Activated CD4-positive, alpha-beta memory T cell treated with anti-CD3 and anti-CD28 coated beads, Interleukin-2, amount 10 ng/mL, durations not matched to agents 7 days and 5 days (primary cell): ENCODE measurements around the gene FUT7. TPM values are rescaled to one million over a fixed set of nuclear protein-coding genes. Genes with fewer than 3 reads are reported as not detected.
A peak's percentile ranks its signal among the peaks of the same experiment; 100 is the strongest.
"Not testable (repeated sequence)": the region's sequence is repeated elsewhere in the genome, so short reads cannot be mapped to it uniquely, and the experiment has no call there.

Experiments used
- CTCF ChIA-PET: fragments of 350-600 bp; sonication (Branson Sonifier 250); formaldehyde crosslinking; loops from one replicate; lab custom pipeline; 2021; ENCODE audit warnings: antibody characterized with exemption, inconsistent platforms; lab: Charles Lee
- POLR2A ChIA-PET: fragments of 350-600 bp; sonication (Branson Sonifier 250); formaldehyde crosslinking; loops from one replicate; lab custom pipeline; 2021; ENCODE audit warnings: antibody characterized with exemption; lab: Charles Lee
- DNase-seq: peaks from one replicate; pipeline ENCODE4 v3.0.0-alpha.2; 2020
- H3K27ac Mint-ChIP-seq: one replicate; pipeline ENCODE4 v1.8.0; 2021; ENCODE audit warnings: mild to moderate bottlenecking, mixed read lengths
- H3K27me3 Mint-ChIP-seq: one replicate; pipeline ENCODE4 v1.8.0; 2021; ENCODE audit warnings: mixed read lengths
- H3K36me3 Mint-ChIP-seq: one replicate; pipeline ENCODE4 v1.8.0; 2021; ENCODE audit warnings: low read depth, mixed read lengths
- H3K4me1 Mint-ChIP-seq: one replicate; pipeline ENCODE4 v1.8.0; 2021; ENCODE audit warnings: mixed read lengths
- H3K4me3 Mint-ChIP-seq: one replicate; pipeline ENCODE4 v1.8.0; 2021; ENCODE audit warnings: mild to moderate bottlenecking, mixed read lengths
- H3K9me3 Mint-ChIP-seq: one replicate; pipeline ENCODE4 v1.8.0; 2021; ENCODE audit warnings: mixed read lengths
- total RNA-seq, 2 experiments: library from RNA; stranded (reverse); gene quantifications; one replicate each; pipeline ENCODE4 v1.2.3, GENCODE V29; 2021

The FUT7 gene
- total RNA-seq, 2 experiments from 2014 or later = 9.9 to 10.4 TPM

DNA sequence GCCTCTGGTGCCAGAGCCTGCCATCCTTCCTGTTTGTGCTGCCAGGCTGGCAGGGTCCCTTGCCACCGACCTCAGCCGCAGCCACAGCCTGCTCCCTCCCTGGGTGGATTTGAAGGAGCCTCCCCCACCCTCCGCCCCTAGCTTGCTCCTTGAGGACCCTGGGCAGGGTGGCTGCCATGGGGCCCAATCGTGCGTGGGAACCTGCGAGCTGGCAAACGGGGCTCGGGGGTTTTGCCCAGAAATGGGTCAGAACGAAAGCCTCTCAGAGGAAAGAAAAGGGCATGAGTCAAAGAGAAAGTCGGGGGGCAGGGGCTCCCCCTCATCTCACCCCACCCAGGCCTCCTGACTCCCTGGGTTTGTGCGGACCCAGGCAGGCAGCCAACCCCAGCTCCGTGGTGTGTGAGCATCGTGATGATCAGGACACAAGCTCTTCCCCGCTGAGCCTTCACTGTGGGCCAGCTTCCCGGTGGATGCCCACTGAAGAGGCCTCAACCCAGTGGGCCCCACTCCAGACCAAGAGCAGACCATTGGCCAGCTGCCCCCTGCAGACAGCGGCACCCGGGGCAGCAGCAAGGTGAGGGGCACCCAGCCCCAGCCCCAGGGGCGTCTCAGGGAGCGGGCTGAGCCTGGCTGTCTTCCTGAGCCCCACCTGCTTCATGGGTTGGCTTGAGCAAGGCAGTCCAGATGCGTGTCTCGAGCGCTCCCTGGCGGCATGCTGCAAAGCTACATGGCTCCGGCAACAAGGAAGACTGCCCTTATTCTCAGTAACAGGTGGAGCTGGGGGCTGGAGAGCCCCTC, 3.0 kb upstream of the FUT7 start:
- H3K27ac Mint-ChIP-seq = peak overlapping the region; percentile 98
- ChIA-PET CTCF (interaction anchor here (0.6 to 9.9 kb wide), 56 partner anchors 9 to 308 kb away, joined by 3 to 149 read pairs (median 5); partner anchors contain the start of genes AJM1, C8G, CLIC3 and FBXW5), POLR2A (interaction anchor here (0.7 to 2.9 kb wide), 31 partner anchors 9 to 308 kb away, joined by 3 to 13 read pairs (median 5); partner anchors contain the start of genes AJM1, CLIC3, FBXW5 and NPDC1)
- peak overlapping the region; percentile 64 for H3K4me3 Mint-ChIP-seq
- H3K36me3 Mint-ChIP-seq = peaks cover 8% of the 10 kb centered on the region
- no peaks in the 10 kb centered on the region for H3K9me3 Mint-ChIP-seq
- no peaks in the 10 kb centered on the region for H3K27me3 Mint-ChIP-seq
- peak; percentile 90 for DNase-seq
- peaks cover 50% of the 10 kb centered on the region for H3K4me1 Mint-ChIP-seq

GRCh38 chr9:137034039-137034708, 2.3 kb upstream of the FUT7 start:
- Mint-ChIP-seq H3K27me3 (no peaks in the 10 kb centered on the region), H3K27ac (peak overlapping the region; percentile 98), H3K9me3 (no peaks in the 10 kb centered on the region), H3K36me3 (peaks cover 8% of the 10 kb centered on the region), H3K4me3 (peak overlapping the region; percentile 64), H3K4me1 (peaks cover 57% of the 10 kb centered on the region)
- CTCF ChIA-PET = interaction anchor here (0.6 to 9.9 kb wide), 42 partner anchors 9 to 307 kb away, joined by 3 to 149 read pairs (median 8); partner anchors contain the start of genes AJM1, C8G, CLIC3 and FBXW5
- no peak for DNase-seq
- POLR2A ChIA-PET = interaction anchor here (0.7 to 2.9 kb wide), 24 partner anchors 9 to 247 kb away, joined by 3 to 13 read pairs (median 5); partner anchors contain the start of genes AJM1, CLIC3, FBXW5 and NPDC1

DNA sequence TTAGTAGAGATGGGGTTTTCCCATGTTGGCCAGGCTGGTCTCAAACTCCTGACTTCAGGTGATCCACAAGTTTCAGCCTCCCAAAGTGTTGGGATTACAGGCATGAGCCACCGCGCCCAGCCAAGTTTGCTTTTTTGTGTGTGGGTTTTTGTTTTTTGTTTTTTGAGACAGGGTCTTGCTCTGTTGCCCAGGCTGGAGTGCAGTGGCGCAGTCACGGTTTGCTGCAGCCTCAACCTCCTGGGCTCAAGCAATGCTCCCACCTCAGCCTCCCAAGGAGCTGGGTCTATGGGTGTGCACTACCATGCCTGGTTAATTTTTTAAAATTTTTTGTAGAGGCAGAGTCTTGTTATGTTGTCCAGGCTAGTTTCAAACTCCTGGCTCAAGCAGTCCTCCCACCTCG, 1.6 kb upstream of the FUT7 start:
- DNase-seq, H3K36me3 Mint-ChIP-seq, H3K9me3 Mint-ChIP-seq, H3K27me3 Mint-ChIP-seq: not testable (repeated sequence)
- H3K27ac Mint-ChIP-seq = peak overlapping the region; percentile 78
- CTCF ChIA-PET = interaction anchor here (2.0 to 9.9 kb wide), 6 partner anchors 13 to 243 kb away, joined by 6 to 149 read pairs (median 23); partner anchors contain the start of genes AJM1, C8G, FBXW5 and NPDC1
- peaks cover 61% of the 10 kb centered on the region for H3K4me1 Mint-ChIP-seq
- H3K4me3 Mint-ChIP-seq = peak overlapping the region; percentile 58
- POLR2A ChIA-PET = interaction anchor here (1.3 to 2.6 kb wide), 3 partner anchors 11 to 226 kb away, joined by 3 to 12 read pairs (median 11); partner anchors contain the start of genes RABL6 and TUBB4B

DNA sequence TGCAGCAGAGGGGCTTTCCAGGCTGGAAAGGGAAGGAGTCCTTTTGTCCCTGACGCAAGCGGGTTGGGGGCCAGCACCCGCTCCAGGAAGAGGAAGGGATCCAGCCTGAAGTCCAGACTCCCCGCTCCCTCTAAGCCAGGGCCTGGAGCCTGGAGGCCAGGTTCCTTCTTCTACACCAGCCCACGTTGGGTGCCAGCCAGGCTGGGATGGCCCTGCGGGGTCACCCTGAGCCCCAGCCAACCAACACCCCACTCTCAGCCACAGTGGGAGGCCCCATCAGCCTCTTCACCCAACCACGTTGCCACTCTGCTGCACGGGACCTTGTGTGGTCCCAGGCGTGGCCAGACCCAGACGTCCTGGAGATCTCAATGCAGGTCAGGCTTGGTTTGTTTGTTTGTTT, 970 bp upstream of the FUT7 start:
- ChIA-PET CTCF (interaction anchor here (1.5 to 9.9 kb wide), 5 partner anchors 14 to 306 kb away, joined by 4 to 149 read pairs (median 46); partner anchors contain the start of genes AJM1, C8G, FBXW5 and NPDC1), POLR2A (interaction anchor here (1.0 kb wide), 1 partner anchor 58 kb away, joined by 3 read pairs; no protein-coding TSS in a partner anchor)
- no peak for DNase-seq
- peak overlapping the region; percentile 85 for H3K27ac Mint-ChIP-seq
- no peaks in the 10 kb centered on the region for H3K9me3 Mint-ChIP-seq
- H3K4me3 Mint-ChIP-seq = peak overlapping the region; percentile 58
- H3K36me3 Mint-ChIP-seq = peaks cover 8% of the 10 kb centered on the region
- H3K4me1 Mint-ChIP-seq = peaks cover 61% of the 10 kb centered on the region
- H3K27me3 Mint-ChIP-seq = no peaks in the 10 kb centered on the region

DNA sequence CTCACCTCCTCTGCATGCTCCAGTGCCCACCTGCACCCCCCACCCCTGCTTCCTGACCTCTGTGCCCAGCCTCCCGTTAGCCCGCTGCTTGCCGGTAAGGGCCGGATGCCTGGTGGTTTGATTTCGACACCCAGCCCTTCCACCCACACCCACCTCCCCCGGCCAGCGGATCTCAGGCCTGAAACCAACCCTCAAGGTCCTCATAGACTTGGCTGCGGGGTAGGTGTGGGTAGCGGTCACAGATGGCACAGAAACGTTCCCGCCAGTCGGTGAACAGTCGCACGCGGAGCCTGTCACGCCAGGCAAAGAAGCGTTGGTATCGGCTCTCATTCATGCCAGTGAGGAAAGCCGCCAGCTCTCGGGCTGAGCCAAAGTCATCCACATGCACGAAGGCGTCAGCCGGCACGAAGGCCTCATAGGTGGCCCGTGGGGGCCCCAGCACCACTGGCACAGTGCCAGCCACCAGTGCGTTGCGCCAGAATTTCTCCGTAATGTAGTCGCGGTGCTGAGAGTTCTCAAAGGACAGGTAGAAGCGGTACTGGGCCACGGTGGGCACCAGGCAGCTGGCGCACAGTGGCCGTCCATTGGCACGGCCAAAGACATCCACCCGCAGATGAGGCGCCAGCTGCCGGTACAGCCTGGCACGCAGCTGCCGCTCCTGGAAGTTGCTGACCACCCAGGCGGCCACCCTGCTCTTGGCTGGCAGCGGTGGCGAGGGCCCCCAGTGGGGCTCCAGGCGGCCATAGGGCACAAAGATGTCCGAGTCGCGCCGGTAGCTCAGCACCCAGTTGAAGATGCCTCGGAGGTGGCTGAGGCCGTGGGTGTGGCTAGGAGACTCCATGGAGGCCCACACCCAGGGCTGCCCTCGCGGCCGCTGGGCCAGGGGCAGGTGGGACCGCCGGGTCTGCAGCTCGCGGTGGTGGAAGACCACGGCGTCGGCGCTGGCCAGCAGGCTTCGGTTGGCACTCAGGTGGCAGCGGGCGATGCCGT, 1.1 kb downstream of the FUT7 start:
- no peaks in the 10 kb centered on the region for H3K9me3 Mint-ChIP-seq
- CTCF ChIA-PET = interaction anchor here (1.2 to 9.9 kb wide), 13 partner anchors 11 to 244 kb away, joined by 3 to 149 read pairs (median 8); partner anchors contain the start of genes AJM1, C8G, CLIC3 and FBXW5
- POLR2A ChIA-PET = interaction anchor here (1.2 to 2.9 kb wide), 7 partner anchors 14 to 224 kb away, joined by 3 to 15 read pairs (median 5); partner anchors contain the start of genes CLIC3, PAXX and RABL6
- H3K4me1 Mint-ChIP-seq = peaks cover 70% of the 10 kb centered on the region
- peaks cover 5% of the 10 kb centered on the region for H3K36me3 Mint-ChIP-seq
- DNase-seq = peak; percentile 69
- peak overlapping the region; percentile 76 for H3K4me3 Mint-ChIP-seq
- H3K27ac Mint-ChIP-seq = peak overlapping the region; percentile 91
- H3K27me3 Mint-ChIP-seq = no peaks in the 10 kb centered on the region

DNA sequence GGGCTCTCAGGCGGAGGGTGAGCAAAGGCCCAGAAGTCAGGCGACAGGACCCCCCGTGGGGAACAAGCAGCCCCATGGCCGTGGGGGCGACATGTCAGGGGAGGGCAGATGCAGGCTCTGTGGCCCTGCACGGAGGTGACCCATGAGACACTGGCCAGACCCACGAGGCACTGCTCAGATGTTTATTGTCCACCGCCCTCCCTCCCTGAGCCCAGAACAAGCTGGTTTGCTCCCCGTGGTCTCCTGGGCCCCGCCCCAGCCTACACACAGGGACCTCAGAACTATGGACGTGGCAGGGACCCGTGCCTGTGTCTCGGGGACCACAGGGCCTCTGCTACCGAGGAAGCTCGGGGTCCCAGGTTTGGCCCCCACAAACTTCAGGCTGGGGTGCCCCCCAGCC, 1.9 kb downstream of the FUT7 start:
- POLR2A ChIA-PET = interaction anchor here (1.2 to 2.9 kb wide), 9 partner anchors 8 to 211 kb away, joined by 3 to 15 read pairs (median 5); partner anchors contain the start of genes CLIC3, PAXX and TUBB4B
- Mint-ChIP-seq H3K4me3 (peak overlapping the region; percentile 76), H3K9me3 (no peaks in the 10 kb centered on the region), H3K27ac (peak overlapping the region; percentile 91), H3K36me3 (peaks cover 5% of the 10 kb centered on the region), H3K27me3 (no peaks in the 10 kb centered on the region), H3K4me1 (peaks cover 64% of the 10 kb centered on the region)
- CTCF ChIA-PET = interaction anchor here (0.6 to 9.9 kb wide), 37 partner anchors 9 to 303 kb away, joined by 3 to 149 read pairs (median 7); partner anchors contain the start of genes AJM1, C8G, CLIC3 and FBXW5
- DNase-seq = no peak

DNA sequence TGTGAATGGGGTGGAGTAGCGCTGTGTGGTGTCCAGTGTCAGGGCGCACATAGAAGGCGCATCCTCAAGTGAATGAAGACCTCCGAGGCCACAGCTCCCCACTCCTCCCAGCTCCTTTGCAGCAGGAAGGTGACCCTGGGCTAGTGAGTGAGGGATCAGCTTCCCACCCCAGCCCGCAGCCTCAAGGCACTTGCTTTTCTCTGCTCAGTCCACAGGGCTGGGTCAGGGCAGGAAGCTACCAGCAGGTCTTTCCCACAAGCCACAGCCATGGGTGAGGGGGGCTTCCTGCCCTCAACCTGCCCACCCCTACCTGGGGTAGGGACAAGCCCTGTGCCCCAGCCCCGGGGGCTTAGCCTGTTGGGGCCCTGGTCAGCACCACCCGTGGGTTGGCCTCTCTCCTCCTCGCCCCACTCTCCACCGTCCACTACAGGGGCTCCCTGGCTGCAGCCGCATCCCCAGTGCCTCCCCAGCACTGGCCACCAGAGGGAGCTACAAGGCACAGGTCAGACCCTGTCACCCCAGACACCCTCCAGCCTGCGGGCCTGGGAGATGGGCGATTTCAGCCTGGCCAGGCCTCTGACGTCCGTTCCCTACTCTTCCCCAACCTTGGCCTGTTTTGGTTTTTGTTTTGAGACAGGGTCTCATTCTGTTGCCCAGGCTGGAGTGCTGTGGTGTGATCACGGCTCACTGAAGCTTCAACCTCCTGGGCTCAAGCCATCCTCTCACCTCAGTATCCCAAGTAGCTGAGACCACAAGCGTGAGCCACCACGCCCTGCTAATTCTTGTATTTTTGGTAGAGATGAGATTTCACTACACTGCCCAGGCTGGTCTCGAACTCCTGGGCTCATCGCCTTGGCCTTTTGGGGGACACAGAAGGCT, 2.6 kb downstream of the FUT7 start:
- ChIA-PET POLR2A (interaction anchor here (0.5 to 2.9 kb wide), 14 partner anchors 8 to 496 kb away, joined by 3 to 15 read pairs (median 4); partner anchors contain the start of genes MAN1B1, NPDC1, PAXX and SAPCD2), CTCF (interaction anchor here (0.6 to 9.9 kb wide), 42 partner anchors 9 to 302 kb away, joined by 3 to 149 read pairs (median 5); partner anchors contain the start of genes AJM1, C8G, CLIC3 and FBXW5)
- Mint-ChIP-seq H3K27me3 (no peaks in the 10 kb centered on the region), H3K4me1 (peaks cover 57% of the 10 kb centered on the region), H3K4me3 (peak overlapping the region; percentile 76), H3K36me3 (peaks cover 5% of the 10 kb centered on the region), H3K27ac (peak overlapping the region; percentile 91), H3K9me3 (no peaks in the 10 kb centered on the region)
- DNase-seq = peak; percentile 79

GRCh38 chr9:137028263-137029057, 3.4 kb downstream of the FUT7 start:
- no peaks in the 10 kb centered on the region for H3K9me3 Mint-ChIP-seq
- H3K4me1 Mint-ChIP-seq = peaks cover 51% of the 10 kb centered on the region
- ChIA-PET POLR2A (interaction anchor here (0.5 to 2.9 kb wide), 10 partner anchors 9 to 301 kb away, joined by 3 to 15 read pairs (median 4); partner anchors contain the start of genes MAN1B1, NPDC1, PAXX and SAPCD2), CTCF (interaction anchor here (0.9 to 9.9 kb wide), 32 partner anchors 9 to 301 kb away, joined by 3 to 149 read pairs (median 8); partner anchors contain the start of genes AJM1, C8G, CLIC3 and FBXW5)
- peaks cover 5% of the 10 kb centered on the region for H3K36me3 Mint-ChIP-seq
- H3K27ac Mint-ChIP-seq = peak overlapping the region; percentile 91
- H3K27me3 Mint-ChIP-seq = no peaks in the 10 kb centered on the region
- H3K4me3 Mint-ChIP-seq = peak overlapping the region; percentile 76
- DNase-seq = peak; percentile 76

GRCh38 chr9:137027369-137028262, 4.3 kb downstream of the FUT7 start, which contains the start of gene ABCA2:
TSS of gene ABCA2 (minus strand) at chr9:137028237. CDS start at chr9:137028140, 97 bp downstream.
- DNase-seq = no peak
- H3K27ac Mint-ChIP-seq = peak within 1 kb of the TSS; percentile 91
- H3K36me3 Mint-ChIP-seq = peaks cover 5% of the 10 kb centered on the region
- no peaks in the 10 kb centered on the region for H3K27me3 Mint-ChIP-seq
- peaks cover 43% of the 10 kb centered on the region for H3K4me1 Mint-ChIP-seq
- H3K4me3 Mint-ChIP-seq = peak within 1 kb of the TSS; percentile 77
- no peaks in the 10 kb centered on the region for H3K9me3 Mint-ChIP-seq
- POLR2A ChIA-PET = interaction anchor here (0.9 to 2.0 kb wide), 6 partner anchors 10 to 43 kb away, joined by 3 to 7 read pairs (median 5); partner anchors contain the start of genes CLIC3 and SAPCD2
- CTCF ChIA-PET = interaction anchor here (1.0 to 7.3 kb wide), 8 partner anchors 17 to 213 kb away, joined by 3 to 105 read pairs (median 8); partner anchors contain the start of genes CLIC3, SAPCD2, TRAF2 and UAP1L1
